ENCODE results near the gene USP6NL.

- TF ChIP-seq GATA1 (IDR thresholded peaks at IDR 0.05; ENCODE audit: low read depth, low read length) (no peak), POLR2A (IDR thresholded peaks at IDR 0.05; ENCODE audit: low read length) (no peak)
Measured at GRCh38 chr10:11447586-11447985, 163.9 kb downstream of the USP6NL start.

All from erythroblast (primary cell).